Measurements from ENCODE around the gene CSNK1E.

Gene CSNK1E

DNA sequence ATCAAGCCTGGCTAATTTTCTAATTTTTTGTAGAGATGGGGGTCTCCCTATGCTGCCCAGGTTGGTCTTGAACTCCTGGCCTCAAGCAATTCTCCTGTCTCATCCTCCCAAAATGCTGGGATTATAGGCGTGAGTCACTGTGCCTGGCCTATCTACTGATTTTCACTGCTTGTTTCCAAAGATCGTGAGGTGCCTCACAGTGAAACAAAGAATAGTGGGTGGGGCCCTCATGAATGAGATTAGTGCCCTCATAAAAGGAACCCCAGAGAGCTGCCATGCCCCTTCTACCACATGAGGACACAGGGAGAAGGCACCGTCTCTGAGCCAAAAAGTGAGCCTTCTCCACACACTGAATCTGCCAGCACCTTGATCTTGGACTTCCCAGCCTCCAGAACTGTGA lies 67.9 kb downstream of the CSNK1E start:
- Histone ChIP-seq H2AFZ (ENCODE audit: low read depth, low read length, severe bottlenecking) (no peak overlapping the region), H3K9me2 (replicated peaks; ENCODE audit: insufficient read depth, low read length) (no peaks in the 10 kb centered on the region), H3K4me3 (ENCODE audit: insufficient read depth, low read length, poor library complexity, severe bottlenecking) (no peak overlapping the region), H3K9me3 (ENCODE audit: insufficient read depth, low read length) (no peaks in the 10 kb centered on the region), H3K27ac (ENCODE audit: low read depth, low read length) (no peak overlapping the region), H3K36me3 (ENCODE audit: low read length) (no peaks in the 10 kb centered on the region), H3F3A (ENCODE audit: insufficient read depth) (no peaks in the 10 kb centered on the region), H3K27me3 (ENCODE audit: low read length) (no peaks in the 10 kb centered on the region), H3K4me2 (ENCODE audit: low read depth, low read length, poor library complexity, severe bottlenecking) (no peak overlapping the region), H3K79me2 (ENCODE audit: insufficient read depth, low read length) (no peaks in the 10 kb centered on the region), H4K20me1 (ENCODE audit: low read depth, low read length) (no peaks in the 10 kb centered on the region), H3K9ac (ENCODE audit: low read length) (no peak overlapping the region)
- TF ChIP-seq EZH2phosphoT487 (conservative IDR thresholded peaks at IDR 0.05; ENCODE audit: low read length) (no peak), CTCF (IDR thresholded peaks at IDR 0.05; ENCODE audit: insufficient read depth, low read length, poor library complexity, severe bottlenecking) (no peak)

DNA sequence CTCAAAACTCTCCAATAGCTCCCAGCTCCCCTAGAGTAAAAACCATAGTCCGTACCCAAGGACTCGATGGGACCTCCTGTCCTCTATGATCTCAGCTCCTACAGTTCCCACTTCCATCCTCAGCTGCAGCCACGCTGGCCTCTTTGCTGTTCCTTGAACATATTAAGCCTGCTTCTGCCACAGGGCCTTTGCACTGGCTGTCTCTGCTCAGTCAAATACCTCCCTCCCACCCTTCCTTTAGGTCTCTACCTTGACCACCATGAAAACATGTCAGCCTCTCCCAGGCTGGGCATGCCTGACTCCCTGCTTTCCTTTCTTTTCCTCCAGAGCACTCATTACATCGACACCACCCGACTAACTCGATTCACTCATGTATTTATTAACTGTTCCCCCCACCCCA lies 69.0 kb downstream of the CSNK1E start:
- Histone ChIP-seq H4K20me1 (ENCODE audit: low read depth, low read length) (no peaks in the 10 kb centered on the region), H3K4me3 (ENCODE audit: insufficient read depth, low read length, poor library complexity, severe bottlenecking) (no peak overlapping the region), H2AFZ (ENCODE audit: low read depth, low read length, severe bottlenecking) (no peak overlapping the region), H3K9ac (ENCODE audit: low read length) (no peak overlapping the region), H3F3A (ENCODE audit: insufficient read depth) (no peaks in the 10 kb centered on the region), H3K4me2 (ENCODE audit: low read depth, low read length, poor library complexity, severe bottlenecking) (no peak overlapping the region), H3K9me2 (replicated peaks; ENCODE audit: insufficient read depth, low read length) (no peaks in the 10 kb centered on the region), H3K36me3 (ENCODE audit: low read length) (no peaks in the 10 kb centered on the region), H3K27me3 (ENCODE audit: low read length) (no peaks in the 10 kb centered on the region), H3K79me2 (ENCODE audit: insufficient read depth, low read length) (no peaks in the 10 kb centered on the region), H3K27ac (ENCODE audit: low read depth, low read length) (no peak overlapping the region), H3K9me3 (ENCODE audit: insufficient read depth, low read length) (no peaks in the 10 kb centered on the region)
- TF ChIP-seq EZH2phosphoT487 (conservative IDR thresholded peaks at IDR 0.05; ENCODE audit: low read length) (no peak), CTCF (IDR thresholded peaks at IDR 0.05; ENCODE audit: insufficient read depth, low read length, poor library complexity, severe bottlenecking) (no peak)

DNA sequence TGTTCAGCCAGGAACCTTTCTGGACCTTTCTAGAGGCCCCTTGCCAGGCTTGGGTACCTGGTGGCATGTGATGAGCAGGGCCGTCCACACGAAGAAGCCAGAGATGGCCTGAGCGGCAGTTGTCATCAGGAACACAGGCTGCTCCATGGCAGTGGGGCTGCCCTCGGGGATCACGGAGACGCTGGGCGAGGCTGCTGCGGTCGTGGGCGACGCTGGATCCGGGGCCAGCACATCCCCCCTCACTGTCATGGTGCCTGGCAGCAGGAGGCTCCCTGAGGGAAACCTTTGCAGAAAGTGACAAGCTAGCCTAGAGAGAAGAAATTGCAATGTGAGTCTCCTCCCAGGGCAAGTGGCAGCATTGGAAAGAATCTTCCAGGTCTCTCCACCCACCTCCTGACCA lies 69.5 kb downstream of the CSNK1E start:
- H3K4me3 ChIP-seq (ENCODE audit: insufficient read depth, low read length, poor library complexity, severe bottlenecking) = no peak overlapping the region
- no peaks in the 10 kb centered on the region for H3K36me3 ChIP-seq (ENCODE audit: low read length)
- H3K4me2 ChIP-seq (ENCODE audit: low read depth, low read length, poor library complexity, severe bottlenecking) = no peak overlapping the region
- no peak overlapping the region for H3K27ac ChIP-seq (ENCODE audit: low read depth, low read length)
- H3K27me3 ChIP-seq (ENCODE audit: low read length) = no peaks in the 10 kb centered on the region
- TF ChIP-seq EZH2phosphoT487 (conservative IDR thresholded peaks at IDR 0.05; ENCODE audit: low read length) (no peak), CTCF (IDR thresholded peaks at IDR 0.05; ENCODE audit: insufficient read depth, low read length, poor library complexity, severe bottlenecking) (no peak)
- no peak overlapping the region for H3K9ac ChIP-seq (ENCODE audit: low read length)
- H2AFZ ChIP-seq (ENCODE audit: low read depth, low read length, severe bottlenecking) = no peak overlapping the region
- no peaks in the 10 kb centered on the region for H3K79me2 ChIP-seq (ENCODE audit: insufficient read depth, low read length)
- H3K9me3 ChIP-seq (ENCODE audit: insufficient read depth, low read length) = no peaks in the 10 kb centered on the region
- no peaks in the 10 kb centered on the region for H3K9me2 ChIP-seq (replicated peaks; ENCODE audit: insufficient read depth, low read length)
- no peaks in the 10 kb centered on the region for H3F3A ChIP-seq (ENCODE audit: insufficient read depth)
- H4K20me1 ChIP-seq (ENCODE audit: low read depth, low read length) = no peaks in the 10 kb centered on the region

- TF ChIP-seq EZH2phosphoT487 (conservative IDR thresholded peaks at IDR 0.05; ENCODE audit: low read length) (no peak), CTCF (IDR thresholded peaks at IDR 0.05; ENCODE audit: insufficient read depth, low read length, poor library complexity, severe bottlenecking) (no peak)
- Histone ChIP-seq H3K27ac (ENCODE audit: low read depth, low read length) (no peak overlapping the region), H3K4me2 (ENCODE audit: low read depth, low read length, poor library complexity, severe bottlenecking) (no peak overlapping the region), H3K79me2 (ENCODE audit: insufficient read depth, low read length) (no peaks in the 10 kb centered on the region), H3K27me3 (ENCODE audit: low read length) (no peaks in the 10 kb centered on the region), H3K9ac (ENCODE audit: low read length) (no peak overlapping the region), H3F3A (ENCODE audit: insufficient read depth) (no peaks in the 10 kb centered on the region), H3K9me3 (ENCODE audit: insufficient read depth, low read length) (no peaks in the 10 kb centered on the region), H3K9me2 (replicated peaks; ENCODE audit: insufficient read depth, low read length) (no peaks in the 10 kb centered on the region), H2AFZ (ENCODE audit: low read depth, low read length, severe bottlenecking) (no peak overlapping the region), H3K4me3 (ENCODE audit: insufficient read depth, low read length, poor library complexity, severe bottlenecking) (no peak overlapping the region), H3K36me3 (ENCODE audit: low read length) (no peaks in the 10 kb centered on the region), H4K20me1 (ENCODE audit: low read depth, low read length) (no peaks in the 10 kb centered on the region)
These were observed 70.5 kb downstream of the CSNK1E start for GRCh38 chr22:38246692-38247091.
